GM12878 (cell line): ENCODE data around the gene TRIM8.

Experiments used
- ATF2 ChIP-seq: IDR thresholded peaks from 2 replicates; pipeline ENCODE4 v1.6.1; 2012; ENCODE audit warnings: low read length, inconsistent platforms
- CBX5 ChIP-seq: sonication (generic); IDR thresholded peaks from 2 replicates; pipeline ENCODE4 v1.6.1; 2016; ENCODE audit warnings: low read depth, moderate library complexity, mild to moderate bottlenecking, inconsistent platforms
- EGR1 ChIP-seq, 2 experiments: IDR thresholded peaks; 1 replicate in 1 of 2; 2 replicates in 1 of 2; pipeline ENCODE4 v1.6.1; 2011 to 2012; ENCODE audit warnings: low read depth in 2 of 2, low read length in 2 of 2, borderline replicate concordance in 1 of 2, mild to moderate bottlenecking in 1 of 2, moderate library complexity in 1 of 2
- EP300 ChIP-seq, 2 experiments: fragments of 150-350 bp in 1 of 2; IDR thresholded peaks; 2 replicates each; pipeline ENCODE4 v1.6.1; 2011 to 2012; ENCODE audit warnings: low read depth in 2 of 2, low read length in 2 of 2, borderline replicate concordance in 1 of 2, improper control_type of control experiment in 1 of 2, inconsistent platforms in 1 of 2; ENCODE audit not compliant: control insufficient read depth in 1 of 2
- EZH2 ChIP-seq: IDR thresholded peaks from 2 replicates; pipeline ENCODE4 v1.6.1; 2012; ENCODE audit warnings: low read depth, mild to moderate bottlenecking, control low read depth, inconsistent platforms, low read length, borderline replicate concordance; ENCODE audit not compliant: control insufficient read depth
- FOXM1 ChIP-seq: IDR thresholded peaks from 2 replicates; pipeline ENCODE4 v1.6.1; 2012; ENCODE audit warnings: low read depth, mild to moderate bottlenecking, inconsistent platforms, low read length, moderate library complexity
- HCFC1 ChIP-seq: fragments of 150-350 bp; IDR thresholded peaks from 2 replicates; pipeline ENCODE4 v1.6.1; 2014; ENCODE audit warnings: low read length
- KDM1A ChIP-seq: fragments of 200-600 bp; sonication (generic); IDR thresholded peaks from 2 replicates; pipeline ENCODE4 v1.6.1; 2016; ENCODE audit warnings: borderline replicate concordance
- SKIL ChIP-seq: fragments of 450-650 bp; IDR thresholded peaks from 2 replicates; pipeline ENCODE4 v1.6.1; 2017; ENCODE audit warnings: mild to moderate bottlenecking, low read depth, inconsistent platforms; ENCODE audit not compliant: poor library complexity, severe bottlenecking
- TARDBP ChIP-seq: IDR thresholded peaks from 2 replicates; pipeline ENCODE4 v1.6.1; 2016; ENCODE audit warnings: borderline replicate concordance
- TF ChIP-seq, protein P1 (sequence below), 3 experiments: IDR thresholded peaks in 2 of 3; conservative IDR thresholded peaks in 1 of 3; 2 replicates each; pipeline ENCODE4 v1.5.1; 2011; ENCODE audit warnings: low read depth in 3 of 3, low read length in 3 of 3, mild to moderate bottlenecking in 3 of 3, control low read depth in 2 of 3, moderate library complexity in 2 of 3, inconsistent platforms in 1 of 3, mixed read lengths in 1 of 3; ENCODE audit not compliant: control insufficient read depth in 2 of 3, insufficient read depth in 1 of 3; ENCODE audit errors: extremely low read depth in 1 of 3
- TF ChIP-seq, protein P2 (sequence below): IDR thresholded peaks from 2 replicates; pipeline ENCODE4 v1.6.1; 2012; ENCODE audit warnings: improper control_type of control experiment, low read depth, low read length; ENCODE audit not compliant: insufficient replicate concordance
- TF ChIP-seq, protein P3 (sequence below): IDR thresholded peaks from 2 replicates; pipeline ENCODE4 v1.6.1; 2012; ENCODE audit warnings: low read depth, low read length, improper control_type of control experiment

DNA sequence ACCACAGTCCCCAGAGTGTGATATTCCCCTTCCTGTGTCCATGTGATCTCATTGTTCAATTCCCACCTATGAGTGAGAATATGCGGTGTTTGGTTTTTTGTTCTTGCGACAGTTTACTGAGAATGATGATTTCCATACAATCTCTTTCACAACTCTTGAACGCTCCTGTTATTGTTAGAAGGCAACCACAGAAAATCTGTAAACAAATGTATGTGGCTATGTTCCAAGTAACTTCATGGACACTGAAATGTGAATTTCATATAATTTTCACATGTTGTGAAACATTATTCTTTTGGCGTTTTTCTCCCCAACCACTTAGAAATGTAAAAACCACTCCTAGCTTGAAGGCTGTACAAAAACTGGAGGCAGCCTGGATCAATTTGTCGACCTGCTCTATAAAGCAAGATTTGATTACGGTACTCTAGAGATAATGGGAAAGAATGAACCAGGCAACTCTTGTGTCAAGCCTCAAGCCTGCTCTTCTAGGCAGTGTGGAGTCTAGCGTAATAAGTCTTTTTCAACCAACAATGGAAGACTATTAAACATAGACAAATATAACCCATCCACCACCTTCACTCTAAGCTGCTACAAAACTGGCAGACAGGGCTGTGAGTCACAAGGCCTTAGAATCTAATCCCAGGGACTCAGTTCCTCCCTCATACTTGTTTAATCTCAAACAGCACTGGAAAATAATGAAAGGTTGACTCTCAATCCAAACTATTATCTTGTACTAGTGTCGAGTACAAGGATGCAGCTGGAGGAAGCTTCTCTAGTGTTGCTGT is 47.2 kb downstream of the TRIM8 start:
- TF ChIP-seq, protein P1, sequence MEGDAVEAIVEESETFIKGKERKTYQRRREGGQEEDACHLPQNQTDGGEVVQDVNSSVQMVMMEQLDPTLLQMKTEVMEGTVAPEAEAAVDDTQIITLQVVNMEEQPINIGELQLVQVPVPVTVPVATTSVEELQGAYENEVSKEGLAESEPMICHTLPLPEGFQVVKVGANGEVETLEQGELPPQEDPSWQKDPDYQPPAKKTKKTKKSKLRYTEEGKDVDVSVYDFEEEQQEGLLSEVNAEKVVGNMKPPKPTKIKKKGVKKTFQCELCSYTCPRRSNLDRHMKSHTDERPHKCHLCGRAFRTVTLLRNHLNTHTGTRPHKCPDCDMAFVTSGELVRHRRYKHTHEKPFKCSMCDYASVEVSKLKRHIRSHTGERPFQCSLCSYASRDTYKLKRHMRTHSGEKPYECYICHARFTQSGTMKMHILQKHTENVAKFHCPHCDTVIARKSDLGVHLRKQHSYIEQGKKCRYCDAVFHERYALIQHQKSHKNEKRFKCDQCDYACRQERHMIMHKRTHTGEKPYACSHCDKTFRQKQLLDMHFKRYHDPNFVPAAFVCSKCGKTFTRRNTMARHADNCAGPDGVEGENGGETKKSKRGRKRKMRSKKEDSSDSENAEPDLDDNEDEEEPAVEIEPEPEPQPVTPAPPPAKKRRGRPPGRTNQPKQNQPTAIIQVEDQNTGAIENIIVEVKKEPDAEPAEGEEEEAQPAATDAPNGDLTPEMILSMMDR (IDR thresholded peaks at IDR 0.05 in 2 of 3, conservative IDR thresholded peaks at IDR 0.05 in 1 of 3; ENCODE audit: control insufficient read depth in 2 of 3, extremely low read depth in 1 of 3, insufficient read depth in 1 of 3, low read depth in 3 of 3, low read length in 3 of 3), result no peak
- TF ChIP-seq TARDBP, result no peak
- no peak for TF ChIP-seq FOXM1
- no peak for TF ChIP-seq ATF2
- no peak for TF ChIP-seq EGR1 (IDR thresholded peaks at IDR 0.05; ENCODE audit: borderline replicate concordance in 1 of 2, low read depth in 2 of 2, low read length in 2 of 2)
- TF ChIP-seq KDM1A, result no peak
- TF ChIP-seq, protein P2, sequence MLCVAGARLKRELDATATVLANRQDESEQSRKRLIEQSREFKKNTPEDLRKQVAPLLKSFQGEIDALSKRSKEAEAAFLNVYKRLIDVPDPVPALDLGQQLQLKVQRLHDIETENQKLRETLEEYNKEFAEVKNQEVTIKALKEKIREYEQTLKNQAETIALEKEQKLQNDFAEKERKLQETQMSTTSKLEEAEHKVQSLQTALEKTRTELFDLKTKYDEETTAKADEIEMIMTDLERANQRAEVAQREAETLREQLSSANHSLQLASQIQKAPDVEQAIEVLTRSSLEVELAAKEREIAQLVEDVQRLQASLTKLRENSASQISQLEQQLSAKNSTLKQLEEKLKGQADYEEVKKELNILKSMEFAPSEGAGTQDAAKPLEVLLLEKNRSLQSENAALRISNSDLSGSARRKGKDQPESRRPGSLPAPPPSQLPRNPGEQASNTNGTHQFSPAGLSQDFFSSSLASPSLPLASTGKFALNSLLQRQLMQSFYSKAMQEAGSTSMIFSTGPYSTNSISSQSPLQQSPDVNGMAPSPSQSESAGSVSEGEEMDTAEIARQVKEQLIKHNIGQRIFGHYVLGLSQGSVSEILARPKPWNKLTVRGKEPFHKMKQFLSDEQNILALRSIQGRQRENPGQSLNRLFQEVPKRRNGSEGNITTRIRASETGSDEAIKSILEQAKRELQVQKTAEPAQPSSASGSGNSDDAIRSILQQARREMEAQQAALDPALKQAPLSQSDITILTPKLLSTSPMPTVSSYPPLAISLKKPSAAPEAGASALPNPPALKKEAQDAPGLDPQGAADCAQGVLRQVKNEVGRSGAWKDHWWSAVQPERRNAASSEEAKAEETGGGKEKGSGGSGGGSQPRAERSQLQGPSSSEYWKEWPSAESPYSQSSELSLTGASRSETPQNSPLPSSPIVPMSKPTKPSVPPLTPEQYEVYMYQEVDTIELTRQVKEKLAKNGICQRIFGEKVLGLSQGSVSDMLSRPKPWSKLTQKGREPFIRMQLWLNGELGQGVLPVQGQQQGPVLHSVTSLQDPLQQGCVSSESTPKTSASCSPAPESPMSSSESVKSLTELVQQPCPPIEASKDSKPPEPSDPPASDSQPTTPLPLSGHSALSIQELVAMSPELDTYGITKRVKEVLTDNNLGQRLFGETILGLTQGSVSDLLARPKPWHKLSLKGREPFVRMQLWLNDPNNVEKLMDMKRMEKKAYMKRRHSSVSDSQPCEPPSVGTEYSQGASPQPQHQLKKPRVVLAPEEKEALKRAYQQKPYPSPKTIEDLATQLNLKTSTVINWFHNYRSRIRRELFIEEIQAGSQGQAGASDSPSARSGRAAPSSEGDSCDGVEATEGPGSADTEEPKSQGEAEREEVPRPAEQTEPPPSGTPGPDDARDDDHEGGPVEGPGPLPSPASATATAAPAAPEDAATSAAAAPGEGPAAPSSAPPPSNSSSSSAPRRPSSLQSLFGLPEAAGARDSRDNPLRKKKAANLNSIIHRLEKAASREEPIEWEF, result no peak
- TF ChIP-seq CBX5, result no peak
- TF ChIP-seq EP300 (IDR thresholded peaks at IDR 0.05; ENCODE audit: borderline replicate concordance in 1 of 2, control insufficient read depth in 1 of 2, low read depth in 2 of 2, low read length in 2 of 2), result no peak
- TF ChIP-seq HCFC1, result no peak
- TF ChIP-seq EZH2, result no peak
- TF ChIP-seq, protein P3, sequence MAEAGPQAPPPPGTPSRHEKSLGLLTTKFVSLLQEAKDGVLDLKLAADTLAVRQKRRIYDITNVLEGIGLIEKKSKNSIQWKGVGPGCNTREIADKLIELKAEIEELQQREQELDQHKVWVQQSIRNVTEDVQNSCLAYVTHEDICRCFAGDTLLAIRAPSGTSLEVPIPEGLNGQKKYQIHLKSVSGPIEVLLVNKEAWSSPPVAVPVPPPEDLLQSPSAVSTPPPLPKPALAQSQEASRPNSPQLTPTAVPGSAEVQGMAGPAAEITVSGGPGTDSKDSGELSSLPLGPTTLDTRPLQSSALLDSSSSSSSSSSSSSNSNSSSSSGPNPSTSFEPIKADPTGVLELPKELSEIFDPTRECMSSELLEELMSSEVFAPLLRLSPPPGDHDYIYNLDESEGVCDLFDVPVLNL, result no peak
- TF ChIP-seq SKIL, result no peak
